GM19043 (cell line): ENCODE measurements around the gene PPAN.

Source experiments
- ATAC-seq: cut with Tn5 transposase; IDR thresholded peaks from one replicate; pipeline ENCODE4 v1.9.1; 2021; ENCODE audit warnings: low read depth; ENCODE audit not compliant: unreplicated experiment

The PPAN gene

GRCh38 chr19:10092648-10093294, 13.4 kb upstream of the PPAN start:
- no peak for ATAC-seq

GRCh38 chr19:10093295-10094186, 12.6 kb upstream of the PPAN start:
- no peak for ATAC-seq

DNA sequence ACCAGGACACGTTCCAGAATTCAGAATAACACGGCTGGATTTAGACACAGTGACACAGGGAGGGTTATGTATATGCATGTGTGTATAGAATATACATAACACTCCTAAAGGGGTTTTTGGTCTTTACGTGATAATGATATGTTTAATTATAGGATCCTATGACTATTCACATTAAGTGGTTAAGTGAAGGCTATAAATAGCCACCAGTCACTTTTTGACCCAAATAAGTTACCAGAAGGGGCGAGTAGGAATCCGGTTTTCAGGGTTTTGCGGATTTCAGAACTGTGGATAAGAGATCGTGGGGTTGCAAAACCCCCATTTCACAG, 10.6 kb upstream of the PPAN start:
- no peak for ATAC-seq

GRCh38 chr19:10095948-10096614, 10.1 kb upstream of the PPAN start:
- peak; percentile 64 for ATAC-seq

DNA sequence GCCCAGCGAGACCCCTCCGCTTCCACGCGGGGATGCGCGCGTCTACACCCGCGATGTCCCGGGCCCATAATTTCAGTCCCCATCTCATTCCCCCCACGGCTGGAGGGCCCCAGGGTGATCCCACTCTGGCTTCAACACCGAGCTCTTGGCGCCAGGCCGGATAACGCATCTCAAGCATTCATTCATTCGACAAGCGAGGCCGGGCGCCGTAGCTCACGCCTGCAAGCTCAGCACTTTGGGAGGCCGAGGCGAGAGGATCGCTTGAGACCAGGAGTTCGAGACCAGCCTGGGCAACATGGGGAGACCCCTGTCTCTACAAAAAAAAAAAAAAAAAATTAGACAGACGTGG, 9.6 kb upstream of the PPAN start:
- ATAC-seq = no peak

- ATAC-seq = no peak
Observed at GRCh38 chr19:10100163-10100785, 5.9 kb upstream of the PPAN start.

DNA sequence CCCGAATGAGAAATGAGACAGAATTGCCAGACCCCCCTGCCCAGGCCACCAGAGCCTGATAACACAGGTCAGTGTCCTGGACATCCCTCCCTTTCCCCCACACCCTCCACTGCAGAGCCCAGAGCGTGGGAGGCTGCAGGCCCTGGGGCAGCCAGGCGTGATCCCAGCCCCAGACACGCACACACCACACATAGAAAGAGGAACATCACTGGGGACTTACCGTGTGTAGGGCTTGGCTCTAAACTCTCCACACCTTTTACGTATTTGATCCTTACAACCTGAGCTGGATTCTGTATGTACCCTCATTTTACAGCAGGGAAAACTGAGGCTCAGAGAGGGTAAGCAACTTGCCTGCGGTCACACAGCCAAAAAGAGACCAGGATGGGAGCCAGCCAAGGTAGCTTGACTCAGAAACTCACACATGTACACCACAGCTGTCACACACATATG, 3.4 kb upstream of the PPAN start:
- ATAC-seq = no peak

DNA sequence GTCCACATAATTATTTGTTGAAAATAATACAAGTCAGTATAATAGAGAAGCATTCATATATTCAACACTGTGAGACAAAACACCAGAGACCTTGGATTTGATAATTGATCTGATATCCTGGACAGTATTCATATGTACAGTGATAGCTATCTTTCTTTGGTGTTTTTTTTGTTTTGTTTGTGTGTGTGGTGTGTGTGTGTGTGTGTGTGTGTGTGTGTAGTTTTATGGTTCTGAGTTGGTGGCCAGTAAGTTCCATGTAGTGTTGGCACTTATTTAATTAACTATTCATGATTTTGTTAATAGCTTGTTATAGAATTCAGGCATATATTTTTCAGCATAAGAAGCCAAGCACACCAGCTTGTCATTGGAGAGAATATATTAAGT, 2.0 kb upstream of the PPAN start:
- ATAC-seq = no peak

GRCh38 chr19:10104665-10105508, 1.3 kb upstream of the PPAN start:
- ATAC-seq = no peak

GRCh38 chr19:10105509-10106099, 558 bp upstream of the PPAN start:
- no peak for ATAC-seq

DNA sequence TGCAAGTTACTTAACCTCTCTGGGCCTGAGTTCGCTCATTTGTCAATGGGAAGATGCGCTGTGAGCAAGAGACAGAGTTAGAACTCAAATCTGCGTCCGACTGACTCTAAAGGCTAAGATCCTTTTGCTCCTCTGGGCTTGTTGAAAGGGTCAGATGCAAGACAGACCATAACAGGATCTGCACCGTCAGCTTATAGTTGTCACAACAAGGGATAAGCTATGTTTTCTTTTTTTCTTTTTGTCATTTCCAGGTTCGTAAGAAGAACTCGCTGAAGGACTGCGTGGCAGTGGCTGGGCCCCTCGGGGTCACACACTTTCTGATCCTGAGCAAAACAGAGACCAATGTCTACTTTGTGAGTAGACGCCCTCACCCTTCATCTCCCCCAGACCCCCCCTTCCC, 1.1 kb downstream of the PPAN start:
- no peak for ATAC-seq

GRCh38 chr19:10107817-10108367, 1.7 kb downstream of the PPAN start:
- ATAC-seq = no peak

GRCh38 chr19:10109528-10109927, 3.4 kb downstream of the PPAN start:
- ATAC-seq = no peak

DNA sequence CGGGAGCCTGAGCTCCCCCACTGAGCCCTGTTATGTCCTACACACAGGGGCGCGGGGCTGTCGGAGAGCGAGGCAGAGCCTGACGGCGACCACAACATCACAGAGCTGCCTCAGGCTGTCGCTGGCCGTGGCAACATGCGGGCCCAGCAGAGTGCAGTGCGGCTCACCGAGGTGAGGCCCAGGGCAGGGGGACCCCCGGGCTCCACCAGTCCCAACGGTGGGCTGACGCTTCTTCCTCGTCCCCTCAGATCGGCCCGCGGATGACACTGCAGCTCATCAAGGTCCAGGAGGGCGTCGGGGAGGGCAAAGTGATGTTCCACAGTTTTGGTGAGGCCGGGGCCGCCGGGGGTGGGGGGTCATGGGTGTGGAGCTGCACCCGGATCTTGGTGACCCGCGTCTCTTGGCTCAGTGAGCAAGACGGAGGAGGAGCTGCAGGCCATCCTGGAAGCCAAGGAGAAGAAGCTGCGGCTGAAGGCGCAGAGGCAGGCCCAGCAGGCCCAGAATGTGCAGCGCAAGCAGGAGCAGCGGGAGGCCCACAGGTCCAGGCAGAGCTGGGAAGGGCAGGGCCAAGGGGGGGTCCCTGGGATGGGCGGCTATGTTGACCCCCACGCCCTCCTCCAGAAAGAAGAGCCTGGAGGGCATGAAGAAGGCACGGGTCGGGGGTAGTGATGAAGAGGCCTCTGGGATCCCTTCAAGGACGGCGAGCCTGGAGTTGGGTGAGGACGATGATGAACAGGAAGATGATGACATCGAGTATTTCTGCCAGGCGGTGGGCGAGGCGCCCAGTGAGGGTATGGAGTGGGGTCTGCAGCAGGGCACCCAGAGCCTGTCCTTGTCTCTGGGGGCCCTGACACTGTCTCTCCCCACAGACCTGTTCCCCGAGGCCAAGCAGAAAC, 4.2 kb downstream of the PPAN start:
- ATAC-seq = no peak

DNA sequence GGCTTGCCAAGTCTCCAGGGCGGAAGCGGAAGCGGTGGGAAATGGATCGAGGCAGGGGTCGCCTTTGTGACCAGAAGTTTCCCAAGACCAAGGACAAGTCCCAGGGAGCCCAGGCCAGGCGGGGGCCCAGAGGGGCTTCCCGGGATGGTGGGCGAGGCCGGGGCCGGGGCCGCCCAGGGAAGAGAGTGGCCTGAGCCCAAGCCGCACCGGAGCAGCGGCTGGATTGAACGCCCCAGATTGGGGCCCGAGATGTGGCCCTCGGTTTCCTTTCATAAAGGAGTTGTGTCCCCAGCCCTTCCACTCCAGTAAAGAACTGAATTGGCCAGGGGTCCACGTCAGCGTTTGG, 4.8 kb downstream of the PPAN start:
- ATAC-seq = no peak

DNA sequence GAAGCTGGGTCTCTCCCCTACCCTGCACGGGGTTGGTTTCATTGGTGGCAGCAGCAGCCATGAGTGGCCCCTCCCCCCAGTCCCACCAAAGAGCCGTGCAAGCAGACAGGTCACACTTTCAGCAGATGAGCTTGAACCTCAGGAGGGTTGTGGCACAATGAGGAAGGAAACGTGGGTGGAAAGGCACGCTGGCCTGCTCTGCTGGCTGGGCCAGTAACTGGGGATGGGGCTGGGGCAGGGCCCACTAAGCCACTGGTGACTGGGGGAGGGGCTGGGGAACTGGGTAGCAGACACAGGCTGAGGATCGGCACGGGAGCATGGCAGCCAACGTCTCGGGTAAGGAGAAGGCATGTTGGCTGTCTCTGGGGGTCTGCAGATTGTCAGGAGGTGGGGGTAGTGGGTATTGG, 5.2 kb downstream of the PPAN start, which contains the start of gene P2RY11:
Gene P2RY11, plus strand, starts transcription at position 289 of the 407 bp plus-strand sequence. Its CDS starts 29 bp downstream, at position 318.
- no peak for ATAC-seq

DNA sequence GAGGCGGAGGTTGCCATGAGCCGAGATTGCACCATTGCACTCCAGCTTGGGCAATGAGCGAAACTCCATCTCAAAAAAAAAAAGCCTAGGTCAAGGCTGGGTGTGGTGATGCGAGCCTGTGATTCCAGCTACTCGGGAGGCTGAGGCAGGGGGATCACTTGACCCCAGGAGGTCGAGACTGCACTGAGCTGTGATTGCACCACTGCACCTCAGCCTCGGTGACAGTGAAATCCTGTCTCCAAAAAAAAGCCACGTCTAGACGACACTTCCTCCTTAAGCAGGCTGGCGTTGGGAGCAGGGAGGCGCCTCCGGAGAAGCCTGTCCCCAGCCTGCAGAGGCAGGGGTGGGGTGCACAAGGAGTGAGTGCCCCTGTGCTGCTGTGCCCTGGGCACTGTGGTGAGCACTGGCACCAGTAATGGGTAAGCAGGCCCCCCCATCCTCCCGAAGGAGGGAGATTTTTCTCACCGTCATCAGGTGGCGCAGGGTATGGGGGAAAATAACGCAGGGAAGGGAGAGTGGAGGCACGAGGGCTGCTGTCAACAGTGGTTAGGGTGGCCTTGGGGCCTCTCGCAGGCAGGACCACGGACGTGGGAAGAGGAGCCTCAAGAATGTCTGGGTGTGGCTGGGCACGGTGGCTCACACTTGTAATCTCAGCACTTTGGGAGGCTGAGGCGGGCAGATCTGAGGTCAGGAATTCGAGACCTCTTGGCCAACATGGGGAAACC, 6.0 kb downstream of the PPAN start:
- ATAC-seq = no peak
